ENCODE data around the gene GSTT4. TPM values are rescaled to one million over a fixed set of nuclear protein-coding genes. Genes with fewer than 3 reads are reported as not detected.
"Not testable (repeated sequence)": the region's sequence is repeated elsewhere in the genome, so short reads cannot be mapped to it uniquely, and the experiment has no call there.

Gene GSTT4
- total RNA-seq, 1 experiment from 2014 or later = not detected

DNA sequence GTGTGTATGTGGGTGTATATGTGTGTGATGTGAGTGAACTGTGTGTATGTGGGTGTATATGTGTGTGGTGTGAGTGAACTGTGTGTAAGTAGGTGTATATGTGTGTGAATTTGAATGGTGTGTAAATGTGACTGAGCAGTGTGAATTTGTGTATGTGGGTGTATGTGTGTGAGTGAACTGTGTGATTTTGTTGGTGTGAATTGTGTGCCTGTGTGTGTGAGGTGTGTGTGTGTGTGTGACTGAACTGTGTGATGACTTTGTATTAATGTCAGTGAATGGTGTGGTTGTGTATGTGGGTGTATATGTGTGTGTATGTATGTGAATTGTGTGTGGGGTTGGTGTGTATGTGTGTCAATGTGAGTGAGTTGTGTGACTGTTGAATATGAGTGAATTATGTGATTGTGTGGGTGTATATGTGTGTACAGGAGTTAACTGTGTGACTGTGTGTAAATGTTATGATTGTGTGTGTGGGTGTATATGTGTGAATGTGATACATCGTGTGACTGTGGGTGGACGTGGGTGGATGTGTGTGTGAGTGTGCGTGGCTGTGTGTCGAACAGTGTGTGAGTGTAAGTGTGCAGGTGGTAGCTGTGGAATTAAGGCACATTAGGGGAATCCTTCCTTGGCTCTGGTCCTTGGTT is 18.6 kb downstream of the GSTT4 start:
- not testable (repeated sequence) for H2BK12ac ChIP-seq (ENCODE audit: insufficient read length, low read depth, low read length); H4K5ac ChIP-seq (ENCODE audit: insufficient read length, low read depth, low read length); H4K20me1 ChIP-seq (ENCODE audit: control insufficient read depth, insufficient read depth, insufficient read length); H3K27me3 ChIP-seq (ENCODE audit: insufficient read depth, low read length); H3K79me1 ChIP-seq (ENCODE audit: insufficient read depth, low read depth, low read length, poor library complexity, severe bottlenecking); H3K18ac ChIP-seq (ENCODE audit: insufficient read length, low read depth, low read length); H3K9ac ChIP-seq (ENCODE audit: extremely low read depth, insufficient read length, low read length); H2BK15ac ChIP-seq (ENCODE audit: low read depth, low read length); H3K79me2 ChIP-seq (ENCODE audit: insufficient read depth, low read length); H3K9me3 ChIP-seq (ENCODE audit: control insufficient read depth, low read depth, low read length); H2AFZ ChIP-seq (ENCODE audit: low read length); H3K4me1 Mint-ChIP-seq; DNase-seq; H3K4me3 Mint-ChIP-seq; H2BK20ac ChIP-seq (ENCODE audit: low read depth, low read length, poor library complexity, severe bottlenecking); H3K14ac ChIP-seq (ENCODE audit: insufficient read depth, low read length); H3K9me3 Mint-ChIP-seq; H3K4ac ChIP-seq (ENCODE audit: low read depth, low read length); H3K27ac Mint-ChIP-seq; H3K23ac ChIP-seq (ENCODE audit: insufficient read length, low read depth, low read length); H3K27me3 Mint-ChIP-seq (ENCODE audit: low read depth); H3K23me2 ChIP-seq (ENCODE audit: insufficient read length, low read depth, low read length, poor library complexity, severe bottlenecking); H3K4me1 ChIP-seq (ENCODE audit: insufficient read depth, low read length); H3K4me2 ChIP-seq (ENCODE audit: insufficient read depth, insufficient read length, low read length); H3K27ac ChIP-seq (ENCODE audit: insufficient read length, low read depth, low read length); H3K56ac ChIP-seq (ENCODE audit: insufficient read length, low read depth, low read length); H3T11ph ChIP-seq (ENCODE audit: low read length); H4K8ac ChIP-seq (replicated peaks; ENCODE audit: insufficient read length, low read depth, low read length); H2BK5ac ChIP-seq (ENCODE audit: insufficient read length, low read length); H2AK5ac ChIP-seq (ENCODE audit: insufficient read length, low read length); H3K36me3 Mint-ChIP-seq (ENCODE audit: insufficient read depth in 1 of 3, low read depth in 3 of 3); H4K91ac ChIP-seq (ENCODE audit: insufficient read length, low read depth, low read length); H2BK120ac ChIP-seq (ENCODE audit: low read depth, low read length, poor library complexity, severe bottlenecking)
- WGBS (ENCODE audit: extremely low coverage, insufficient read length, low lambda C conversion rate) = 100% methylated on average over 1 of the region's 4 CpGs

DNA sequence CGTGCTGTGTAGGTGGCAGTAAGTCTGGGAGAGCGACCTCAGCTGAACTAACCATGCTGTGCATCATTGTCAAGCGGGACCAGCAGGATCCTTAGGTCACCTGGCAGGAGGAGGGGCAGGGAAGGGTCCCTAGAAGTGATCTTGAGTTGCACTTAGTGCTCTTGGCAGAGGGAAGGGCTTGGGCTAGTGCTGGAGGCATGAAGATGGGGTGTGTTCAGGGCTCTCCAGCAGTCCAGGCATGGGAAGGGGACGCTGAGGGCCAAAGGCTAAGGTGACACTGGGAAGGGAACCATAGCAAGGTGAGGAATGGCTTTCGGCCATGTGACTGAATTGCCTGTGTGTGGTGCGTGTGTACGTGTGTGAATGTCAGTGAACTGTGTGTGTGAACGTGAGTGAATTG is 19.2 kb downstream of the GSTT4 start:
- H3K79me2 ChIP-seq (ENCODE audit: insufficient read depth, low read length); H2BK12ac ChIP-seq (ENCODE audit: insufficient read length, low read depth, low read length); H3K4me3 Mint-ChIP-seq; H2BK20ac ChIP-seq (ENCODE audit: low read depth, low read length, poor library complexity, severe bottlenecking); H2BK15ac ChIP-seq (ENCODE audit: low read depth, low read length); H4K20me1 ChIP-seq (ENCODE audit: control insufficient read depth, insufficient read depth, insufficient read length); H3K9me3 Mint-ChIP-seq; H3K9ac ChIP-seq (ENCODE audit: extremely low read depth, insufficient read length, low read length); H3K23me2 ChIP-seq (ENCODE audit: insufficient read length, low read depth, low read length, poor library complexity, severe bottlenecking); H3K14ac ChIP-seq (ENCODE audit: insufficient read depth, low read length); H3K79me1 ChIP-seq (ENCODE audit: insufficient read depth, low read depth, low read length, poor library complexity, severe bottlenecking); H3T11ph ChIP-seq (ENCODE audit: low read length); H4K91ac ChIP-seq (ENCODE audit: insufficient read length, low read depth, low read length); H3K27me3 Mint-ChIP-seq (ENCODE audit: low read depth); H3K9me3 ChIP-seq (ENCODE audit: control insufficient read depth, low read depth, low read length); H2AFZ ChIP-seq (ENCODE audit: low read length); H2AK5ac ChIP-seq (ENCODE audit: insufficient read length, low read length); H3K27ac ChIP-seq (ENCODE audit: insufficient read length, low read depth, low read length); H3K56ac ChIP-seq (ENCODE audit: insufficient read length, low read depth, low read length); H3K27me3 ChIP-seq (ENCODE audit: insufficient read depth, low read length); H4K8ac ChIP-seq (replicated peaks; ENCODE audit: insufficient read length, low read depth, low read length); H3K36me3 Mint-ChIP-seq (ENCODE audit: insufficient read depth in 1 of 3, low read depth in 3 of 3); H3K4me1 Mint-ChIP-seq; H3K4me2 ChIP-seq (ENCODE audit: insufficient read depth, insufficient read length, low read length); DNase-seq; H2BK120ac ChIP-seq (ENCODE audit: low read depth, low read length, poor library complexity, severe bottlenecking); H4K5ac ChIP-seq (ENCODE audit: insufficient read length, low read depth, low read length); H3K23ac ChIP-seq (ENCODE audit: insufficient read length, low read depth, low read length); H3K4me1 ChIP-seq (ENCODE audit: insufficient read depth, low read length); H3K27ac Mint-ChIP-seq; H3K4ac ChIP-seq (ENCODE audit: low read depth, low read length); H3K18ac ChIP-seq (ENCODE audit: insufficient read length, low read depth, low read length); H2BK5ac ChIP-seq (ENCODE audit: insufficient read length, low read length): not testable (repeated sequence)
- no CpG with 5 or more reads among the region's 8 CpGs for WGBS (ENCODE audit: extremely low coverage, insufficient read length, low lambda C conversion rate)
